CD14-positive monocyte (primary cell): ENCODE measurements around the gene NRSN2. TPM values are rescaled to one million over a fixed set of nuclear protein-coding genes. Genes with fewer than 3 reads are reported as not detected.
A peak's percentile ranks its signal among the peaks of the same experiment; 100 is the strongest.

Source experiments
- DNase-seq, 3 donors: peaks; one replicate each; pipeline ENCODE4 v3.0.0-alpha.2; 2011 to 2022
- H2AFZ ChIP-seq: 2 replicates; pipeline ENCODE4 v1.6.0; 2012; ENCODE audit warnings: mild to moderate bottlenecking, low read depth, low read length, inconsistent platforms; ENCODE audit not compliant: insufficient read depth, poor library complexity, severe bottlenecking
- H3K27ac ChIP-seq, 2 donors: 1 replicate in 1 of 2; 2 replicates in 1 of 2; pipeline ENCODE4 v1.5.1; 2012 to 2013; ENCODE audit warnings: low read length in 2 of 2, control low read depth in 1 of 2, inconsistent platforms in 1 of 2, low read depth in 1 of 2, mild to moderate bottlenecking in 1 of 2
- H3K27me3 ChIP-seq, 2 donors: one replicate each; pipeline versions ENCODE4 v1.6.0 to v1.6.1; 2011 to 2013; ENCODE audit warnings: low read length in 2 of 2; ENCODE audit not compliant: control insufficient read depth in 2 of 2, insufficient read depth in 2 of 2
- H3K36me3 ChIP-seq, 2 donors: replicated peaks in 1 of 2; 1 replicate in 1 of 2; 2 replicates in 1 of 2; pipeline versions ENCODE4 v1.5.1 to v1.6.1; 2012 to 2013; ENCODE audit warnings: low read length in 2 of 2, control low read depth in 1 of 2, inconsistent platforms in 1 of 2, mild to moderate bottlenecking in 1 of 2; ENCODE audit not compliant: insufficient read depth in 2 of 2, control insufficient read depth in 1 of 2
- H3K4me1 ChIP-seq, 2 donors: 1 replicate in 1 of 2; 2 replicates in 1 of 2; pipeline versions ENCODE4 v1.5.1 to v1.6.1; 2012 to 2013; ENCODE audit warnings: low read length in 2 of 2, control low read depth in 1 of 2, inconsistent platforms in 1 of 2, mild to moderate bottlenecking in 1 of 2, moderate library complexity in 1 of 2; ENCODE audit not compliant: insufficient read depth in 2 of 2, control insufficient read depth in 1 of 2
- H3K4me2 ChIP-seq: replicated peaks from 2 replicates; pipeline ENCODE3; 2012; ENCODE audit warnings: low read length, moderate library complexity, mild to moderate bottlenecking; ENCODE audit not compliant: poor library complexity, severe bottlenecking; ENCODE audit errors: extremely low read depth
- H3K4me3 ChIP-seq, 3 experiments: fragments of 200-600 bp in 1 of 3; sonication (generic) in 1 of 3; replicated peaks in 1 of 3; 1 replicate in 2 of 3; 2 replicates in 1 of 3; pipeline ENCODE4 v1.5.1; 2011 to 2013; ENCODE audit warnings: low read length in 3 of 3, mild to moderate bottlenecking in 3 of 3, control low read depth in 2 of 3, low read depth in 2 of 3, inconsistent platforms in 1 of 3, moderate library complexity in 1 of 3
- H3K79me2 ChIP-seq: 2 replicates; pipeline ENCODE4 v1.6.0; 2012; ENCODE audit warnings: mild to moderate bottlenecking, control low read depth, inconsistent platforms, low read length, moderate library complexity; ENCODE audit not compliant: insufficient read depth
- H3K9ac ChIP-seq: 2 replicates; pipeline ENCODE4 v1.6.0; 2017; ENCODE audit warnings: low read length, mild to moderate bottlenecking; ENCODE audit not compliant: insufficient read depth, poor library complexity, severe bottlenecking
- H3K9me3 ChIP-seq, 2 donors: replicated peaks in 1 of 2; 1 replicate in 1 of 2; 2 replicates in 1 of 2; pipeline versions ENCODE4 v1.5.1 to v1.6.1; 2012 to 2013; ENCODE audit warnings: low read length in 2 of 2, control low read depth in 1 of 2; ENCODE audit not compliant: control insufficient read depth in 1 of 2, insufficient read depth in 1 of 2
- H4K20me1 ChIP-seq: 2 replicates; pipeline ENCODE4 v1.6.0; 2012; ENCODE audit warnings: mild to moderate bottlenecking, low read length, control low read depth, moderate library complexity; ENCODE audit not compliant: insufficient read depth
- H3K27ac Mint-ChIP-seq, 7 donors: one replicate each; pipeline ENCODE4 v1.8.0; 2020; ENCODE audit warnings: mild to moderate bottlenecking in 7 of 7, mixed read lengths in 7 of 7, moderate library complexity in 6 of 7, inconsistent platforms in 2 of 7
- H3K27me3 Mint-ChIP-seq, 3 donors: one replicate each; pipeline ENCODE4 v1.8.0; 2021 to 2022; ENCODE audit warnings: low read depth in 3 of 3, mild to moderate bottlenecking in 3 of 3, mixed read lengths in 3 of 3, moderate library complexity in 3 of 3, inconsistent platforms in 1 of 3
- H3K36me3 Mint-ChIP-seq, 2 donors: one replicate each; pipeline ENCODE4 v1.8.0; 2020; ENCODE audit warnings: mixed read lengths in 2 of 2, inconsistent platforms in 1 of 2, mild to moderate bottlenecking in 1 of 2
- H3K4me1 Mint-ChIP-seq: one replicate; pipeline ENCODE4 v1.8.0; 2020; ENCODE audit warnings: mild to moderate bottlenecking, mixed read lengths
- H3K4me3 Mint-ChIP-seq, 2 donors: one replicate each; pipeline ENCODE4 v1.8.0; 2020; ENCODE audit warnings: mild to moderate bottlenecking in 2 of 2, mixed read lengths in 2 of 2, moderate library complexity in 1 of 2
- H3K9me3 Mint-ChIP-seq, 7 donors: one replicate each; pipeline ENCODE4 v1.8.0; 2020 to 2022; ENCODE audit warnings: mixed read lengths in 7 of 7, mild to moderate bottlenecking in 6 of 7, moderate library complexity in 6 of 7, inconsistent platforms in 2 of 7
- CTCF ChIP-seq: fragments of 200-600 bp; IDR thresholded peaks from one replicate; pipeline ENCODE4 v1.8.0; 2022; ENCODE audit warnings: antibody characterized with exemption, mild to moderate bottlenecking
- WGBS: methylation state at CpG from one replicate; pipeline ENCODE4 v1.1.5; 2013; ENCODE audit warnings: missing lambda C conversion rate; ENCODE audit not compliant: insufficient coverage; 5-methylcytosine and 5-hydroxymethylcytosine counted together
- intact Hi-C, 2 donors: fragments of 100-400 bp; cut with micrococcal nuclease; formaldehyde crosslinking; loops; one replicate each; pipeline versions ENCODE4 v1.15.0 to v1.15.1; 2023
- polyA plus RNA-seq, 3 donors: library from polyadenylated mRNA; depleted of rRNA in 1 of 3; unstranded in 2 of 3; stranded (reverse) in 1 of 3; fragments of 300-500 nt in 2 of 3; fragments of >200 nt in 1 of 3; fragmentation: Illumina TruSeq in 2 of 3; gene quantifications; 1 replicate in 2 of 3; 2 replicates in 1 of 3; pipeline ENCODE4 v1.2.3, GENCODE V29; 2012 to 2021

NRSN2 gene
- polyA plus RNA-seq, 3 donors, result 0.09 to 0.73 (median 0.56) TPM

GRCh38 chr20:381581-382290, 34.8 kb downstream of the NRSN2 start:
- Histone ChIP-seq H3K36me3 (no peaks in the 10 kb centered on the region), H3K27me3 (no peaks in the 10 kb centered on the region), H4K20me1 (no peaks in the 10 kb centered on the region), H3K9ac (peak overlapping the region; percentile 64), H3K27ac (peak overlapping the region in 1 of 2 donors; percentile 68), H3K4me2 (peak overlapping the region; percentile 96), H3K9me3 (no peaks in the 10 kb centered on the region), H3K79me2 (no peaks in the 10 kb centered on the region), H3K4me1 (peaks cover 10 to 18% of the 10 kb centered on the region in 2 donors), H3K4me3 (peak overlapping the region; percentile 64 to 82 (median 70)), H2AFZ (peak overlapping the region; percentile 72)
- peaks cover 0 to 2% (median 0%) of the 10 kb centered on the region in 7 donors for H3K9me3 Mint-ChIP-seq
- 0% methylated on average over 27 of the region's 49 CpGs for WGBS
- no peak for TF ChIP-seq CTCF
- intact Hi-C loops, result no loop called here
- peak overlapping the region in 5 of 7 donors; percentile 10 to 84 (median 58) for H3K27ac Mint-ChIP-seq
- H3K36me3 Mint-ChIP-seq, result peaks cover 5 to 10% of the 10 kb centered on the region in 2 donors
- peaks cover 0 to 2% (median 1%) of the 10 kb centered on the region in 3 donors for H3K27me3 Mint-ChIP-seq
- H3K4me1 Mint-ChIP-seq, result peaks cover 9% of the 10 kb centered on the region
- H3K4me3 Mint-ChIP-seq, result peak overlapping the region; percentile 84 to 87
- DNase-seq, result peak; percentile 54 to 73 (median 69)

GRCh38 chr20:382291-383115, 35.6 kb downstream of the NRSN2 start:
- Histone ChIP-seq H3K4me1 (peaks cover 10 to 18% of the 10 kb centered on the region in 2 donors), H3K9me3 (no peaks in the 10 kb centered on the region), H4K20me1 (no peaks in the 10 kb centered on the region), H3K27ac (no peak overlapping the region), H3K4me3 (peak overlapping the region in 1 of 3 experiments; percentile 82), H3K27me3 (no peaks in the 10 kb centered on the region), H3K9ac (no peak overlapping the region), H3K36me3 (no peaks in the 10 kb centered on the region), H3K79me2 (no peaks in the 10 kb centered on the region), H2AFZ (no peak overlapping the region), H3K4me2 (peak overlapping the region; percentile 96)
- WGBS, result 51% methylated on average over 3 of the region's 8 CpGs
- Mint-ChIP-seq H3K9me3 (peaks cover 0 to 3% (median 0%) of the 10 kb centered on the region in 7 donors), H3K27ac (peak overlapping the region in 1 of 7 donors; percentile 45), H3K4me1 (peaks cover 9% of the 10 kb centered on the region), H3K4me3 (peak overlapping the region; percentile 84 to 87), H3K36me3 (peaks cover 6 to 10% of the 10 kb centered on the region in 2 donors), H3K27me3 (peaks cover 0 to 2% (median 1%) of the 10 kb centered on the region in 3 donors)
- no peak for DNase-seq
- intact Hi-C loops, result no loop called here
- no peak for TF ChIP-seq CTCF
